GM12872 (cell line): Measurements from ENCODE around the gene OR4Q2.

Source experiments
- TF ChIP-seq, protein P1 (sequence below): IDR thresholded peaks from 3 replicates; pipeline ENCODE4 v1.5.1; 2011; ENCODE audit warnings: low read depth, mild to moderate bottlenecking, low read length, moderate library complexity; ENCODE audit not compliant: insufficient read depth

The OR4Q2 gene

DNA sequence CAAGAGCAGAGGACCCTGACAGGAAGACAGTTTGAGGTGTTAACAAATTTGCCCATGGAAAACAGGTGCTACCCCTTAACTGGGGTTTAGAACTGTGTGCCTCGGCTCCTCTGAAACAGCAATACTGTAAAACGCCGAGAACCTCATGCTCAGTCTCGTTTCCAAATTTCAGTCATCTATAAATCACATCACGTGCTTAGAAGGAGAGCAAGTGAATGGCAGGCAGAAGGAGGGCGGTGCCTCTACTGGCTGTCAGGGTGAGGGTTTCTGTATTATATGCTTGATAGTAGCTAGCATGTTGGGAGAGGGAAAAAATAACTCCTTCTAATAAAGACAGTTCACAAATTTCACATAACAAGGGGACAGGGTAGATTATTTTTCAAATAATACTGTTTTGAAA lies 29.1 kb downstream of the OR4Q2 start:
- TF ChIP-seq, protein P1, sequence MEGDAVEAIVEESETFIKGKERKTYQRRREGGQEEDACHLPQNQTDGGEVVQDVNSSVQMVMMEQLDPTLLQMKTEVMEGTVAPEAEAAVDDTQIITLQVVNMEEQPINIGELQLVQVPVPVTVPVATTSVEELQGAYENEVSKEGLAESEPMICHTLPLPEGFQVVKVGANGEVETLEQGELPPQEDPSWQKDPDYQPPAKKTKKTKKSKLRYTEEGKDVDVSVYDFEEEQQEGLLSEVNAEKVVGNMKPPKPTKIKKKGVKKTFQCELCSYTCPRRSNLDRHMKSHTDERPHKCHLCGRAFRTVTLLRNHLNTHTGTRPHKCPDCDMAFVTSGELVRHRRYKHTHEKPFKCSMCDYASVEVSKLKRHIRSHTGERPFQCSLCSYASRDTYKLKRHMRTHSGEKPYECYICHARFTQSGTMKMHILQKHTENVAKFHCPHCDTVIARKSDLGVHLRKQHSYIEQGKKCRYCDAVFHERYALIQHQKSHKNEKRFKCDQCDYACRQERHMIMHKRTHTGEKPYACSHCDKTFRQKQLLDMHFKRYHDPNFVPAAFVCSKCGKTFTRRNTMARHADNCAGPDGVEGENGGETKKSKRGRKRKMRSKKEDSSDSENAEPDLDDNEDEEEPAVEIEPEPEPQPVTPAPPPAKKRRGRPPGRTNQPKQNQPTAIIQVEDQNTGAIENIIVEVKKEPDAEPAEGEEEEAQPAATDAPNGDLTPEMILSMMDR = no peak

DNA sequence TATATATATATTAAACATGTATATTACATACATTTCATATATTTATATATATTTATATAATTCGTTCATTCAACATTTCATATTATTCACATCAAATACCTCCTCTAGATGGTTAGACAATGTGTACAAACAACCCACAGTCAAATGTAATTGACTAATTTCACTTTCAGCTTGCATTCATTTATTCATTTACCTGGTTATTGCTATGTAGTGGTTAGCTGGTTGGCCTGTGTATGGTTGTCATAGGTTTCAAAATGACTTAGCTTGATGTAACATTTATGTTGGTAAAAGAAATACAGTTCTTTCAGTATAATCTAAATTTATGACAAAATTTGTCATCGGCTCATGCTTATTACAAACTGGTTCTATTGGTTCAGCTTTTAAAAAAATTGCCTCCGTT lies 33.5 kb downstream of the OR4Q2 start:
- TF ChIP-seq, protein P1 = no peak

- TF ChIP-seq, protein P1 = no peak
Measured at GRCh38 chr14:20035938-20036337, 34.0 kb downstream of the OR4Q2 start, which contains the start of gene OR4K13. OR4K13 (minus strand) TSS chr14:20036038; CDS start chr14:20034758, 1,280 bp downstream.

DNA sequence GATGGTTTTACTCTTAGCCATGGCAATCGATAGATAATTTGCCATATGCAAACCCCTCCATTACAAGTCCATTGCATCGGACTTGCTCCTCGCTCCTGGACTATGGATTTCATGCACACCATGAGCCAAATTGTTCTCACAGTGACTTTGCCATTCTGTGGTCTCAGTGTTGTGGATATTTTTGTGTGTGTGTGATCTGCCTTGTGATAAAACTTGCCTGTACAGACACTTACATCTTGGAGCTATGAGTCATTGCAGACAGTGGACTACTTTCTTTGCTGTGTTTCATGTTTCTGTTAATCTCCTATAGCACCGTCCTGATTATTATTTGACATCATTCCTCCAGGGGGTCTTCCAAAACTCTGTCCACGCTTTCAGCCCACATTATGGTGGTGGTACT lies 42.3 kb downstream of the OR4Q2 start:
- TF ChIP-seq, protein P1 = no peak

DNA sequence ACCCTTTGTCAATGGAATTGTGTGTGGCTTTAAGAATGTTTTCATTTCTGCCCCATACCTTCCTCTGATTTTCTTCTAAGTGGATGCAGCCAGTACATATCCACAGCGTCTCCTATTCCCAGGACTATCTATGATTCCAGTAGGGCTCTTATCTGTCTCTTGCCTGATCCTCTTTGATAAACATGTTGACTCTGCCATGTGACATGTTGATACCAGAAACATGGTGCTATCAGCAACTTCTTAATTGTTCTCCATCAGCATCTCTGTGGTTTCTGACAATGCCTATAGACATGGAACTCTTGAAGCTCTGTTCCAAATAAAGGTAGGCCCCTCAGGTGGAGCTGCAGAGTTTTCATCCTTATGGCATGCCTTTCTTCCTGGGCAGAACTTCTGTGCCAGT lies 46.2 kb downstream of the OR4Q2 start:
- TF ChIP-seq, protein P1 = no peak
